IMR-90 (cell line): ENCODE results near the gene MAEA. TPM values are rescaled to one million over a fixed set of nuclear protein-coding genes. Genes with fewer than 3 reads are reported as not detected.

Experiments
- ATAC-seq: fragments of 200-7000 bp; cut with Tn5 transposase; 2 replicates; pipeline ENCODE4 v1.9.1; 2020; ENCODE audit warnings: low read depth, mild to moderate bottlenecking, moderate library complexity
- BruUV-seq: library from RNA; stranded (reverse); fragments of 400-500 nt; replicated peaks from 2 replicates; lab custom pipeline; 2021; lab: Mats Ljungman, UMichigan
- CTCF ChIA-PET: fragments of 300-600 bp; formaldehyde crosslinking; extraction: SDS; loops from one replicate; lab custom pipeline; 2021; ENCODE audit warnings: antibody characterized with exemption; lab: Yijun Ruan, JAX
- POLR2A ChIA-PET: fragments of 300-600 bp; sonication (Branson Sonifier 250); formaldehyde crosslinking; loops from one replicate; lab custom pipeline; 2022; ENCODE audit warnings: antibody characterized with exemption; ENCODE audit not compliant: unreplicated experiment; lab: Charles Lee
- DNase-seq: peaks from one replicate; pipeline ENCODE4 v3.0.0; 2013
- H2AFZ ChIP-seq: replicated peaks from 2 replicates; pipeline ENCODE3; 2013; ENCODE audit warnings: low read length, mild to moderate bottlenecking; ENCODE audit not compliant: poor library complexity
- H2AK5ac ChIP-seq: 2 replicates; pipeline ENCODE4 v1.6.1; 2013; ENCODE audit warnings: low read depth, low read length, inconsistent platforms
- H2AK9ac ChIP-seq: replicated peaks from 2 replicates; pipeline ENCODE3; 2013; ENCODE audit warnings: mild to moderate bottlenecking, low read depth, low read length, moderate library complexity; ENCODE audit not compliant: poor library complexity
- H2BK120ac ChIP-seq: 2 replicates; pipeline ENCODE4 v1.6.1; 2013; ENCODE audit warnings: low read depth, low read length, inconsistent platforms
- H2BK15ac ChIP-seq: 3 replicates; pipeline ENCODE4 v1.6.1; 2013; ENCODE audit warnings: low read depth, low read length, inconsistent platforms
- H2BK20ac ChIP-seq: 2 replicates; pipeline ENCODE4 v1.6.1; 2013; ENCODE audit warnings: low read depth, mild to moderate bottlenecking, inconsistent platforms, low read length, moderate library complexity
- H2BK5ac ChIP-seq: 2 replicates; pipeline ENCODE4 v1.6.1; 2013; ENCODE audit warnings: mild to moderate bottlenecking, low read depth, low read length, inconsistent platforms; ENCODE audit not compliant: poor library complexity, severe bottlenecking
- H3K14ac ChIP-seq: replicated peaks from 2 replicates; pipeline ENCODE4 v1.6.1; 2013; ENCODE audit warnings: low read depth, low read length, inconsistent platforms
- H3K18ac ChIP-seq: 2 replicates; pipeline ENCODE4 v1.6.1; 2013; ENCODE audit warnings: low read depth, low read length, control low read depth
- H3K23ac ChIP-seq: 2 replicates; pipeline ENCODE4 v1.6.1; 2013; ENCODE audit warnings: low read depth, low read length, inconsistent platforms
- H3K27ac ChIP-seq: 2 replicates; pipeline ENCODE4 v1.5.1; 2013; ENCODE audit warnings: mild to moderate bottlenecking, control low read depth, low read length; ENCODE audit not compliant: insufficient read depth
- H3K27me3 ChIP-seq: 2 replicates; pipeline ENCODE4 v1.6.1; 2013; ENCODE audit warnings: low read length; ENCODE audit not compliant: control insufficient read depth, insufficient read depth
- H3K36me3 ChIP-seq: 2 replicates; pipeline ENCODE4 v1.6.1; 2013; ENCODE audit warnings: low read length, mixed read lengths; ENCODE audit not compliant: control insufficient read depth, insufficient read depth
- H3K4ac ChIP-seq: 2 replicates; pipeline ENCODE4 v1.6.1; 2013; ENCODE audit warnings: low read depth, low read length, inconsistent platforms
- H3K4me1 ChIP-seq: 2 replicates; pipeline ENCODE4 v1.6.1; 2013; ENCODE audit warnings: low read length, mixed read lengths; ENCODE audit not compliant: control insufficient read depth, insufficient read depth
- H3K4me2 ChIP-seq: 2 replicates; pipeline ENCODE4 v1.6.1; 2013; ENCODE audit warnings: low read depth, mild to moderate bottlenecking, control low read depth, low read length, moderate library complexity
- H3K4me3 ChIP-seq: 2 replicates; pipeline ENCODE4 v1.5.1; 2013; ENCODE audit warnings: low read depth, mild to moderate bottlenecking, control low read depth, low read length, moderate library complexity; ENCODE audit not compliant: insufficient read depth
- H3K56ac ChIP-seq: 2 replicates; pipeline ENCODE4 v1.6.1; 2013; ENCODE audit warnings: low read length, inconsistent platforms; ENCODE audit not compliant: insufficient read depth; ENCODE audit errors: extremely low read depth
- H3K79me1 ChIP-seq, 2 experiments: 2 replicates each; pipeline ENCODE4 v1.6.1; 2013; ENCODE audit warnings: low read length in 2 of 2, inconsistent platforms in 1 of 2, low read depth in 1 of 2
- H3K9ac ChIP-seq: 2 replicates; pipeline ENCODE4 v1.6.1; 2013; ENCODE audit warnings: low read depth, low read length, control low read depth
- H3K9me1 ChIP-seq: 2 replicates; pipeline ENCODE4 v1.6.1; 2013; ENCODE audit warnings: low read length, inconsistent platforms; ENCODE audit not compliant: insufficient read depth
- H3K9me3 ChIP-seq: 2 replicates; pipeline ENCODE4 v1.6.1; 2013; ENCODE audit warnings: low read length; ENCODE audit not compliant: control insufficient read depth, insufficient read depth
- H4K20me1 ChIP-seq: 2 replicates; pipeline ENCODE4 v1.6.1; 2013; ENCODE audit warnings: low read length, inconsistent platforms; ENCODE audit not compliant: insufficient read depth
- H4K5ac ChIP-seq: 2 replicates; pipeline ENCODE4 v1.6.1; 2013; ENCODE audit warnings: mild to moderate bottlenecking, low read depth, low read length, control low read depth
- H4K8ac ChIP-seq, 2 experiments: 2 replicates each; pipeline ENCODE4 v1.6.1; 2013; ENCODE audit warnings: low read depth in 2 of 2, low read length in 2 of 2, control low read depth in 1 of 2, inconsistent platforms in 1 of 2
- H4K91ac ChIP-seq: 2 replicates; pipeline ENCODE4 v1.6.1; 2013; ENCODE audit warnings: low read depth, low read length, inconsistent platforms; ENCODE audit not compliant: insufficient read depth
- BHLHE40 ChIP-seq: fragments of 150-350 bp; IDR thresholded peaks from 2 replicates; pipeline ENCODE4 v1.6.1; 2016; ENCODE audit warnings: mild to moderate bottlenecking, low read depth, low read length
- CEBPB ChIP-seq: IDR thresholded peaks from 2 replicates; pipeline ENCODE4 v1.6.1; 2012; ENCODE audit warnings: low read depth, low read length, improper control_type of control experiment
- CHD1 ChIP-seq: IDR thresholded peaks from 2 replicates; pipeline ENCODE4 v1.6.1; 2012; ENCODE audit warnings: low read depth, low read length, improper control_type of control experiment
- ELK1 ChIP-seq: fragments of 150-350 bp; IDR thresholded peaks from 2 replicates; pipeline ENCODE4 v1.6.1; 2016; ENCODE audit warnings: low read depth, mild to moderate bottlenecking, low read length, moderate library complexity, borderline replicate concordance
- FOS ChIP-seq: fragments of 150-350 bp; IDR thresholded peaks from 2 replicates; pipeline ENCODE4 v1.6.1; 2016; ENCODE audit warnings: low read depth, low read length
- MAFK ChIP-seq: IDR thresholded peaks from 2 replicates; pipeline ENCODE4 v1.6.1; 2012; ENCODE audit warnings: low read depth, low read length, improper control_type of control experiment
- MAZ ChIP-seq: IDR thresholded peaks from 2 replicates; pipeline ENCODE4 v1.6.1; 2012; ENCODE audit warnings: low read depth, mild to moderate bottlenecking, low read length, improper control_type of control experiment, moderate library complexity, borderline replicate concordance
- MXI1 ChIP-seq: IDR thresholded peaks from 2 replicates; pipeline ENCODE4 v1.6.1; 2012; ENCODE audit warnings: low read depth, mild to moderate bottlenecking, low read length, moderate library complexity, borderline replicate concordance
- POLR2A ChIP-seq: IDR thresholded peaks from 2 replicates; pipeline ENCODE4 v1.6.1; 2012; ENCODE audit warnings: mild to moderate bottlenecking, low read depth, low read length
- RAD21 ChIP-seq: IDR thresholded peaks from 2 replicates; pipeline ENCODE4 v1.6.1; 2012; ENCODE audit warnings: low read length, improper control_type of control experiment
- RCOR1 ChIP-seq: IDR thresholded peaks from 2 replicates; pipeline ENCODE4 v1.6.1; 2012; ENCODE audit warnings: mild to moderate bottlenecking, low read length, improper control_type of control experiment; ENCODE audit not compliant: insufficient replicate concordance
- SMC3 ChIP-seq: fragments of 150-350 bp; IDR thresholded peaks from 2 replicates; pipeline ENCODE4 v1.6.1; 2016; ENCODE audit warnings: low read depth, mild to moderate bottlenecking, antibody characterized with exemption, low read length, moderate library complexity
- WGBS, 2 experiments: methylation state at CpG; one replicate each; pipeline versions ENCODE4 v1.1.5 to v1.1.7; 2013; ENCODE audit warnings: missing lambda C conversion rate in 2 of 2; ENCODE audit not compliant: insufficient read length in 1 of 2; ENCODE audit errors: extremely low coverage in 2 of 2; 5-methylcytosine and 5-hydroxymethylcytosine counted together
- dilution Hi-C: fragments of 300-500 bp; cut with HindIII; formaldehyde crosslinking; loops from one replicate; pipeline ENCODE4 v1.14.3; 2018; ENCODE audit warnings: low sequenced_read_pairs; ENCODE audit not compliant: unreplicated experiment
- in situ Hi-C: fragments of 300-500 bp; cut with MboI; formaldehyde crosslinking; loops from 3 replicates; pipeline ENCODE4 v1.14.3; 2019; ENCODE audit warnings: low sequenced_read_pairs, inconsistent platforms, mixed read lengths
- intact Hi-C: fragments of 100-400 bp; cut with micrococcal nuclease; formaldehyde crosslinking; loops from 2 replicates; pipeline ENCODE4 v1.10.0; 2022
- polyA plus RNA-seq, 3 experiments: library from polyadenylated mRNA; depleted of rRNA; stranded (reverse); fragments of >200 nt; gene quantifications; 2 replicates each; pipeline ENCODE4 v1.2.3, GENCODE V29; 2012; ENCODE audit warnings: low replicate concordance in 1 of 3
- total RNA-seq: library from RNA; depleted of rRNA; stranded (reverse); fragments of >200 nt; gene quantifications from 2 replicates; pipeline ENCODE4 v1.2.3, GENCODE V29; 2012
- TF ChIP-seq, protein P1 (sequence below): fragments of 150-350 bp; IDR thresholded peaks from 2 replicates; pipeline ENCODE4 v1.6.1; 2017; ENCODE audit warnings: mild to moderate bottlenecking, antibody characterized with exemption, low read length, low read depth

Gene MAEA
- total and polyA plus RNA-seq, 2 of the 4 experiments (the other 2 are of a cell fraction) = 61.5 to 108 TPM

DNA sequence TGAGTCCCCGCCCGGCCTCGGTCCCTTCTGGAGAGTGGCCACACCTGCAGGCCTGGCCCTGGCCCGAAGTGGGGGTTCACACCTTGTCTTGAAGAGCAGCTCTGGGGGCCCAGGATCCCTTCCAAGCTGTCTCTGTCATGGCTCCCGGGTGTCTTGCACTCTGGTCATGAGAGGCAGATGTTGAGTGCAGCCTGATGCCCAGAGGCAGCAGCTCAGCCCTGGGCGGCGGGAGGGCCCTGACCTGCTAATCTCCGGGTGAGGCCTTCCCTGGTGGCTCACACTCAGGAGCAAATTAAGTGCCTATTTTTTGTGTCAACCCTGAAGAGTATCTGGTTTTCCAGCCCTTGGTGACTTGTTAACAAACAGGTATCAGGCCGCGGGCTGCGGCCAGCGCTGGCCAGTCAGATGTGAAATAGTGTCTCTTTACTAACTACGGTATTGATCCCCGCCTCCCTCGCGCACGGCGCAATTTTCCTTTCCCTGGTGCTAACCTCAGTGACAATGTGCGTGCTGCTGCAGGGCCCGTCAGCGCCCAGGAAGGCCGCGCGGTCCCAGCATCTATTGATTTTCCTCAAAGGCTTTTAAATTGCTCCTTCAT lies 92.4 kb downstream of the MAEA start:
- Histone ChIP-seq H3K4ac (no peak overlapping the region), H3K4me1 (no peaks in the 10 kb centered on the region), H3K56ac (no peak overlapping the region), H2BK120ac (no peak overlapping the region), H3K9ac (no peak overlapping the region), H2AK5ac (no peak overlapping the region), H2BK20ac (no peak overlapping the region), H3K4me2 (no peak overlapping the region), H3K27ac (no peak overlapping the region), H4K91ac (no peak overlapping the region), H3K79me1 (no peaks in the 10 kb centered on the region), H3K14ac (no peak overlapping the region), H3K23ac (no peak overlapping the region), H3K9me3 (no peaks in the 10 kb centered on the region), H2AK9ac (no peak overlapping the region), H3K27me3 (no peaks in the 10 kb centered on the region), H3K9me1 (no peaks in the 10 kb centered on the region), H2BK5ac (no peak overlapping the region), H3K36me3 (peaks cover 28% of the 10 kb centered on the region), H3K4me3 (no peak overlapping the region), H4K5ac (no peak overlapping the region), H4K8ac (no peak overlapping the region), H3K18ac (no peak overlapping the region), H2BK15ac (no peak overlapping the region), H4K20me1 (no peaks in the 10 kb centered on the region), H2AFZ (no peak overlapping the region)
- TF ChIP-seq MAFK (no peak), MAZ (no peak), CEBPB (no peak), POLR2A (no peak), RCOR1 (no peak), SMC3 (no peak), CHD1 (no peak), BHLHE40 (no peak), MXI1 (no peak), ELK1 (no peak), FOS (no peak), RAD21 (no peak)
- TF ChIP-seq, protein P1, sequence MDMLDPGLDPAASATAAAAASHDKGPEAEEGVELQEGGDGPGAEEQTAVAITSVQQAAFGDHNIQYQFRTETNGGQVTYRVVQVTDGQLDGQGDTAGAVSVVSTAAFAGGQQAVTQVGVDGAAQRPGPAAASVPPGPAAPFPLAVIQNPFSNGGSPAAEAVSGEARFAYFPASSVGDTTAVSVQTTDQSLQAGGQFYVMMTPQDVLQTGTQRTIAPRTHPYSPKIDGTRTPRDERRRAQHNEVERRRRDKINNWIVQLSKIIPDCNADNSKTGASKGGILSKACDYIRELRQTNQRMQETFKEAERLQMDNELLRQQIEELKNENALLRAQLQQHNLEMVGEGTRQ = no peak
- 89% methylated on average over 9 of the region's 24 CpGs; no CpG with 5 or more reads in 1 of the 2 experiments for WGBS, 2 experiments
- intact Hi-C loops (no loop called here), dilution Hi-C loops (no loop called here), in situ Hi-C loops (no loop called here)
- DNase-seq (no peak), ATAC-seq (no peak)
- ChIA-PET CTCF (no interaction called here), POLR2A (no interaction called here)
- BruUV-seq = no TSS peak
